K562 (cell line): ENCODE results near the gene SP2. TPM values are rescaled to one million over a fixed set of nuclear protein-coding genes. Genes with fewer than 3 reads are reported as not detected.

Experiments used
- ETV6 ChIP-seq, 3 experiments: fragments of 150-350 bp in 1 of 3; sonication (generic) in 1 of 3; formaldehyde crosslinking in 1 of 3; IDR thresholded peaks; 2 replicates each; pipeline versions ENCODE4 v1.6.1 to v1.8.0; 2014 to 2022; ENCODE audit warnings: borderline replicate concordance in 2 of 3, low read depth in 2 of 3, antibody characterized with exemption in 1 of 3, low read length in 1 of 3, mild to moderate bottlenecking in 1 of 3, missing genetic modification reagents in 1 of 3
- PTRF ChIP-seq: fragments of 450-650 bp; IDR thresholded peaks from 2 replicates; pipeline ENCODE4 v1.6.1; 2016; ENCODE audit warnings: mild to moderate bottlenecking, missing genetic modification characterization, missing compliant biosample characterization
- RBM15 ChIP-seq: fragments of 200-400 bp; formaldehyde crosslinking; IDR thresholded peaks from 2 replicates; pipeline ENCODE4 v1.6.1; 2018; ENCODE audit warnings: mild to moderate bottlenecking, low read length, moderate library complexity; ENCODE audit not compliant: insufficient read depth
- SOX6 ChIP-seq: fragments of 450-650 bp; IDR thresholded peaks from 2 replicates; pipeline ENCODE4 v1.6.1; 2014; ENCODE audit warnings: mild to moderate bottlenecking
- ZNF609 ChIP-seq: sonication (generic); formaldehyde crosslinking; IDR thresholded peaks from 2 replicates; pipeline ENCODE4 v1.8.1; 2023; ENCODE audit warnings: missing genetic modification reagents, mild to moderate bottlenecking, borderline replicate concordance
- ZNF778 ChIP-seq: fragments of 450-650 bp; formaldehyde crosslinking; IDR thresholded peaks from 2 replicates; pipeline ENCODE4 v1.4.0; 2020; ENCODE audit warnings: mild to moderate bottlenecking, moderate library complexity
- polyA plus RNA-seq, 8 experiments: library from polyadenylated mRNA; depleted of rRNA in 4 of 8; stranded (reverse) in 5 of 8; unstranded in 3 of 8; fragments of >200 nt; fragmentation: Nextera tagmentation in 2 of 8; fragmentation: Illumina TruSeq in 1 of 8; extraction: Ambion mirVana in 2 of 8; extraction: Trizol in 1 of 8; gene quantifications; 2 replicates each; pipeline versions ENCODE4 v1.2.1 to v1.2.3, GENCODE V29; 2011 to 2014; ENCODE audit warnings: inconsistent platforms in 1 of 8, missing spikeins in 1 of 8
- total RNA-seq, 7 experiments: library from RNA; depleted of rRNA in 6 of 7; stranded (reverse); fragments of >200 nt in 6 of 7; fragmentation: Illumina TruSeq in 2 of 7; extraction: Trizol in 2 of 7; gene quantifications; 2 replicates each; pipeline versions ENCODE4 v1.2.1 to v1.2.3, GENCODE V29; 2011 to 2021; ENCODE audit warnings: low replicate concordance in 1 of 7

The SP2 gene
- total and polyA plus RNA-seq, 9 of the 15 experiments (the other 6 are each of a cell fraction or from before 2014, with no cell fraction given), result 0.77 to 22.3 (median 2.3) TPM

- TF ChIP-seq ZNF609 (CRISPR knock-in tag), result no peak
- TF ChIP-seq RBM15, result no peak
- no peak for TF ChIP-seq SOX6
- TF ChIP-seq ETV6 (IDR thresholded peaks at IDR 0.05; ENCODE audit: borderline replicate concordance in 1 of 2, low read depth in 2 of 2, low read length in 1 of 2), result no peak
- TF ChIP-seq ETV6 (CRISPR knock-in tag; IDR thresholded peaks at IDR 0.05; ENCODE audit: borderline replicate concordance), result no peak
- no peak for TF ChIP-seq PTRF (tag)
- TF ChIP-seq ZNF778 (CRISPR knock-in tag), result no peak
These were observed 72.8 kb downstream of the SP2 start (continued) for GRCh38 chr17:47968836-47969235.
